ENCODE results near the gene RAB19.

RAB19 gene

GRCh38 chr7:140369294-140369693, 34.6 kb upstream of the RAB19 start:
- H3K4me3 ChIP-seq (ENCODE audit: low read depth, low read length): no peak overlapping the region
- DNase-seq (ENCODE audit: low read depth): no peak
- TF ChIP-seq CTCF (IDR thresholded peaks at IDR 0.05; ENCODE audit: low read depth, low read length, missing control alignments): no peak

GRCh38 chr7:140375323-140375722, 28.5 kb upstream of the RAB19 start:
- no peak for TF ChIP-seq CTCF (IDR thresholded peaks at IDR 0.05; ENCODE audit: low read depth, low read length, missing control alignments)
- DNase-seq (ENCODE audit: low read depth): no peak

GRCh38 chr7:140375892-140376730, 27.7 kb upstream of the RAB19 start:
- DNase-seq (ENCODE audit: low read depth): no peak
- no peak overlapping the region for H3K4me3 ChIP-seq (ENCODE audit: low read depth, low read length)
- TF ChIP-seq CTCF (IDR thresholded peaks at IDR 0.05; ENCODE audit: low read depth, low read length, missing control alignments): no peak

More at GRCh38 chr7:140375323-140375722, 28.5 kb upstream of the RAB19 start:
- no peak overlapping the region for H3K4me3 ChIP-seq (ENCODE audit: low read depth, low read length)

- TF ChIP-seq CTCF (IDR thresholded peaks at IDR 0.05; ENCODE audit: low read depth, low read length, missing control alignments): no peak
- H3K4me3 ChIP-seq (ENCODE audit: low read depth, low read length): no peak overlapping the region
- no peak for DNase-seq (ENCODE audit: low read depth)
Observed at GRCh38 chr7:140383954-140384713, 19.7 kb upstream of the RAB19 start.

- no peak overlapping the region for H3K4me3 ChIP-seq (ENCODE audit: low read depth, low read length)
- no peak for DNase-seq (ENCODE audit: low read depth)
Observed at GRCh38 chr7:140384894-140385545, 18.8 kb upstream of the RAB19 start.

GRCh38 chr7:140389445-140389844, 14.4 kb upstream of the RAB19 start:
- no peak for TF ChIP-seq CTCF (IDR thresholded peaks at IDR 0.05; ENCODE audit: low read depth, low read length, missing control alignments)
- H3K4me3 ChIP-seq (ENCODE audit: low read depth, low read length): no peak overlapping the region
- no peak for DNase-seq (ENCODE audit: low read depth)

More at GRCh38 chr7:140384894-140385545, 18.8 kb upstream of the RAB19 start:
- no peak for TF ChIP-seq CTCF (IDR thresholded peaks at IDR 0.05; ENCODE audit: low read depth, low read length, missing control alignments)
